ENCODE data around the gene SLC25A25.

Gene SLC25A25

GRCh38 chr9:128096616-128097536, 28.8 kb downstream of the SLC25A25 start:
- peak; percentile 40 to 72 for DNase-seq

GRCh38 chr9:128097543-128098296, 29.7 kb downstream of the SLC25A25 start:
- peak in 1 of 2 donors; percentile 83 for DNase-seq

- peak; percentile 98 to 99 for DNase-seq
These were observed 30.5 kb downstream of the SLC25A25 start for GRCh38 chr9:128098297-128099230.

- DNase-seq = no peak
These were observed 31.3 kb downstream of the SLC25A25 start for GRCh38 chr9:128099231-128099931.

- peak; percentile 60 to 70 for DNase-seq
These were observed 32.0 kb downstream of the SLC25A25 start for GRCh38 chr9:128099932-128100491.

- DNase-seq = no peak
These were observed 32.5 kb downstream of the SLC25A25 start for GRCh38 chr9:128100581-128100980.

- no peak for DNase-seq
These were observed 33.2 kb downstream of the SLC25A25 start for GRCh38 chr9:128101231-128101661.

- DNase-seq = no peak
These were observed 33.7 kb downstream of the SLC25A25 start for GRCh38 chr9:128101690-128102089.

GRCh38 chr9:128102196-128102595, 34.2 kb downstream of the SLC25A25 start:
- DNase-seq = no peak

- peak; percentile 41 to 54 for DNase-seq
These were observed 35.0 kb downstream of the SLC25A25 start for GRCh38 chr9:128102861-128103588.

GRCh38 chr9:128103589-128103962, 35.5 kb downstream of the SLC25A25 start:
- DNase-seq = no peak

GRCh38 chr9:128104171-128104618, 36.2 kb downstream of the SLC25A25 start:
- DNase-seq = no peak

- DNase-seq = no peak
These were observed 37.6 kb downstream of the SLC25A25 start for GRCh38 chr9:128105538-128106175.

GRCh38 chr9:128106181-128106939, 38.3 kb downstream of the SLC25A25 start:
- no peak for DNase-seq

GRCh38 chr9:128106940-128107467, 39.0 kb downstream of the SLC25A25 start:
- DNase-seq = no peak

GRCh38 chr9:128107468-128108268, 39.6 kb downstream of the SLC25A25 start:
- no peak for DNase-seq

- no peak for DNase-seq
These were observed 40.4 kb downstream of the SLC25A25 start for GRCh38 chr9:128108269-128109049.
